GM23338 (cell line): ENCODE results near the gene PSMD13. TPM values are rescaled to one million over a fixed set of nuclear protein-coding genes. Genes with fewer than 3 reads are reported as not detected.
A peak's percentile ranks its signal among the peaks of the same experiment; 100 is the strongest.

Source experiments
- ATAC-seq: fragments of 200-7000 bp; cut with Tn5 transposase; 3 replicates; pipeline ENCODE4 v1.9.1; 2020
- DNase-seq: peaks from one replicate; pipeline ENCODE4 v3.0.0-alpha.2; 2015; ENCODE audit warnings: low spot score
- H2AFZ ChIP-seq: fragments of 200-600 bp; sonication (generic); 2 replicates; pipeline ENCODE4 v1.8.0; 2016; ENCODE audit warnings: antibody characterized with exemption, mild to moderate bottlenecking, moderate library complexity
- H3F3A ChIP-seq: fragments of 200-600 bp; sonication (generic); replicated peaks from 2 replicates; pipeline ENCODE4 v1.8.0; 2017; ENCODE audit warnings: antibody characterized with exemption, mixed run types, low read depth
- H3K27ac ChIP-seq: fragments of 200-600 bp; sonication (generic); 2 replicates; pipeline ENCODE4 v1.6.1; 2016; ENCODE audit warnings: low read depth
- H3K27me3 ChIP-seq: fragments of 200-600 bp; sonication (generic); 2 replicates; pipeline ENCODE4 v1.8.0; 2016; ENCODE audit warnings: mild to moderate bottlenecking, mixed run types, moderate library complexity; ENCODE audit not compliant: insufficient read depth
- H3K36me3 ChIP-seq: fragments of 200-600 bp; sonication (generic); 2 replicates; pipeline ENCODE4 v1.8.0; 2016; ENCODE audit warnings: mild to moderate bottlenecking; ENCODE audit not compliant: insufficient read depth
- H3K4me1 ChIP-seq: fragments of 200-600 bp; sonication (generic); 2 replicates; pipeline ENCODE4 v1.8.0; 2016; ENCODE audit warnings: mild to moderate bottlenecking, moderate library complexity; ENCODE audit not compliant: insufficient read depth
- H3K4me2 ChIP-seq: fragments of 200-600 bp; sonication (generic); 2 replicates; pipeline ENCODE4 v1.7.1; 2017; ENCODE audit warnings: mixed run types
- H3K4me3 ChIP-seq: fragments of 200-600 bp; sonication (generic); 2 replicates; pipeline ENCODE4 v1.6.1; 2016; ENCODE audit warnings: mixed run types
- H3K79me2 ChIP-seq: fragments of 200-600 bp; sonication (generic); replicated peaks from 2 replicates; pipeline ENCODE4 v1.8.0; 2017; ENCODE audit warnings: mild to moderate bottlenecking; ENCODE audit not compliant: insufficient read depth
- H3K9me2 ChIP-seq: fragments of 200-600 bp; sonication (generic); 2 replicates; pipeline ENCODE4 v1.8.0; 2017; ENCODE audit not compliant: insufficient read depth
- H4K20me1 ChIP-seq: fragments of 200-600 bp; sonication (generic); replicated peaks from 2 replicates; pipeline ENCODE4 v1.8.0; 2017; ENCODE audit warnings: mild to moderate bottlenecking; ENCODE audit not compliant: insufficient read depth
- H3K27ac Mint-ChIP-seq: 2 replicates; pipeline ENCODE4 v1.8.0; 2020; ENCODE audit warnings: inconsistent platforms, mild to moderate bottlenecking, moderate library complexity, mixed read lengths
- H3K27me3 Mint-ChIP-seq: 3 replicates; pipeline ENCODE4 v1.8.0; 2022; ENCODE audit warnings: low read depth, mild to moderate bottlenecking, moderate library complexity, mixed read lengths, inconsistent platforms; ENCODE audit not compliant: insufficient read depth, poor library complexity
- H3K36me3 Mint-ChIP-seq: 3 replicates; pipeline ENCODE4 v1.8.0; 2021; ENCODE audit warnings: low read depth, mild to moderate bottlenecking, inconsistent platforms, moderate library complexity, mixed read lengths
- H3K4me1 Mint-ChIP-seq: 3 replicates; pipeline ENCODE4 v1.8.0; 2020; ENCODE audit warnings: mild to moderate bottlenecking, inconsistent platforms, mixed read lengths
- H3K4me3 Mint-ChIP-seq: 3 replicates; pipeline ENCODE4 v1.8.0; 2021; ENCODE audit warnings: moderate library complexity, mild to moderate bottlenecking, inconsistent platforms, mixed read lengths
- H3K9me3 Mint-ChIP-seq: 3 replicates; pipeline ENCODE4 v1.8.0; 2020; ENCODE audit warnings: moderate library complexity, mild to moderate bottlenecking, inconsistent platforms, mixed read lengths
- EZH2 ChIP-seq: fragments of 200-600 bp; sonication (generic); IDR thresholded peaks from one replicate; pipeline ENCODE4 v1.8.0; 2017; ENCODE audit warnings: antibody characterized with exemption, mild to moderate bottlenecking, low read depth; ENCODE audit not compliant: unreplicated experiment
- EZH2phosphoT487 ChIP-seq: fragments of 200-600 bp; sonication (generic); IDR thresholded peaks from one replicate; pipeline ENCODE4 v1.8.1; 2018; ENCODE audit warnings: antibody characterized with exemption; ENCODE audit not compliant: unreplicated experiment
- NANOG ChIP-seq: IDR thresholded peaks from 2 replicates; pipeline ENCODE4 v1.6.1; 2016; ENCODE audit warnings: antibody characterized with exemption, borderline replicate concordance
- POLR2AphosphoS5 ChIP-seq: IDR thresholded peaks from 2 replicates; pipeline ENCODE4 v1.6.1; 2016; ENCODE audit warnings: antibody characterized with exemption, low read depth
- STAT1 ChIP-seq: IDR thresholded peaks from one replicate; pipeline ENCODE4 v1.6.1; 2016; ENCODE audit warnings: antibody characterized with exemption; ENCODE audit not compliant: unreplicated experiment
- ZNF114 ChIP-seq: fragments of 250-450 bp; sonication (Bioruptor Pico); IDR thresholded peaks from 2 replicates; pipeline ENCODE4 v1.5.0; 2020; ENCODE audit warnings: mild to moderate bottlenecking, moderate library complexity
- ZNF331 ChIP-seq: fragments of 250-450 bp; sonication (Bioruptor Pico); IDR thresholded peaks from 2 replicates; pipeline ENCODE4 v1.5.0; 2020; ENCODE audit warnings: low read depth, mild to moderate bottlenecking, moderate library complexity
- polyA plus RNA-seq: library from polyadenylated mRNA; unstranded; fragments of >200 nt; fragmentation: Nextera tagmentation; extraction: Ambion mirVana; gene quantifications from 2 replicates; pipeline ENCODE4 v1.2.1, GENCODE V29; 2016
- total RNA-seq: library from RNA; depleted of rRNA; stranded (reverse); fragments of >200 nt; shearing (Covaris generic); gene quantifications from 2 replicates; pipeline ENCODE4 v1.2.3, GENCODE V29; 2014
- TF ChIP-seq, protein P1 (sequence below): IDR thresholded peaks from one replicate; pipeline ENCODE4 v1.6.1; 2018; ENCODE audit warnings: antibody characterized with exemption; ENCODE audit not compliant: unreplicated experiment
- TF ChIP-seq, protein P2 (sequence below), 2 experiments: fragments of 200-600 bp in 1 of 2; sonication (generic) in 1 of 2; conservative IDR thresholded peaks; 2 replicates each; pipeline versions ENCODE4 v1.5.1 to v1.6.1; 2016 to 2017; ENCODE audit warnings: antibody characterized with exemption in 2 of 2, low read depth in 2 of 2, mild to moderate bottlenecking in 2 of 2, moderate library complexity in 1 of 2
- TF ChIP-seq, protein P3 (sequence below): fragments of 250-450 bp; sonication (Bioruptor Pico); IDR thresholded peaks from 2 replicates; pipeline ENCODE4 v1.5.0; 2020; ENCODE audit warnings: mild to moderate bottlenecking, moderate library complexity

PSMD13 gene
- total and polyA plus RNA-seq, 2 experiments from 2014 or later = 111 to 114 TPM

DNA sequence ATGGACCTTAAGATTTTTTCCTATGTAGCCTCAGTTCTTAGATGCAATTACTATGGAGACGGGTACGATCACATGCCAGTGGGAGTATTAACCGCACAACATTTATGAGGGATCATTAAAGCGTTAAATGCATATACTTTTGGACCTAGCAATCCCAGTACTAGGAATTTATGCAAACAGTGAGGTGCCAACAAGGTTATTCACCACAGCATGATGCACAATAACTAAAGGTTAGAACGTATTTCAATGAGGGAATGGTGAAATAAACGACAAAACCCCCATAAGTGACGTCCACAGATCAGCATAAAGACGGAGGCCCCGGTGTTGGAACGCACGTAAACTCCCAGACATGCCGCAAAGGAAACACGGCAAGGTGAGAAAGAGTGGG lies 1.2 kb upstream of the PSMD13 start:
- Histone ChIP-seq H4K20me1 (peaks cover 15% of the 10 kb centered on the region), H3K4me2 (peak overlapping the region; percentile 92), H2AFZ (peak overlapping the region; percentile 94), H3K79me2 (peaks cover 26% of the 10 kb centered on the region), H3K4me1 (peaks cover 10% of the 10 kb centered on the region), H3K36me3 (0 out of 2 replicates have a peak, but pooled peaks cover 5% of the 10 kb centered on the region), H3K27ac (no peak overlapping the region), H3F3A (peaks cover 11% of the 10 kb centered on the region; the same call in 1 of the 2 replicates), H3K27me3 (no peaks in the 10 kb centered on the region), H3K4me3 (peak overlapping the region; percentile 88), H3K9me2 (no peaks in the 10 kb centered on the region)
- 0 out of 2 replicates have a peak overlapping the region, but pooled peaks have one; percentile 13 for H3K27ac Mint-ChIP-seq
- TF ChIP-seq NANOG (no peak), EZH2 (no peak), STAT1 (no peak), ZNF331 (CRISPR knock-in tag) (no peak), ZNF114 (no peak), POLR2AphosphoS5 (no peak), EZH2phosphoT487 (no peak)
- TF ChIP-seq, protein P1, sequence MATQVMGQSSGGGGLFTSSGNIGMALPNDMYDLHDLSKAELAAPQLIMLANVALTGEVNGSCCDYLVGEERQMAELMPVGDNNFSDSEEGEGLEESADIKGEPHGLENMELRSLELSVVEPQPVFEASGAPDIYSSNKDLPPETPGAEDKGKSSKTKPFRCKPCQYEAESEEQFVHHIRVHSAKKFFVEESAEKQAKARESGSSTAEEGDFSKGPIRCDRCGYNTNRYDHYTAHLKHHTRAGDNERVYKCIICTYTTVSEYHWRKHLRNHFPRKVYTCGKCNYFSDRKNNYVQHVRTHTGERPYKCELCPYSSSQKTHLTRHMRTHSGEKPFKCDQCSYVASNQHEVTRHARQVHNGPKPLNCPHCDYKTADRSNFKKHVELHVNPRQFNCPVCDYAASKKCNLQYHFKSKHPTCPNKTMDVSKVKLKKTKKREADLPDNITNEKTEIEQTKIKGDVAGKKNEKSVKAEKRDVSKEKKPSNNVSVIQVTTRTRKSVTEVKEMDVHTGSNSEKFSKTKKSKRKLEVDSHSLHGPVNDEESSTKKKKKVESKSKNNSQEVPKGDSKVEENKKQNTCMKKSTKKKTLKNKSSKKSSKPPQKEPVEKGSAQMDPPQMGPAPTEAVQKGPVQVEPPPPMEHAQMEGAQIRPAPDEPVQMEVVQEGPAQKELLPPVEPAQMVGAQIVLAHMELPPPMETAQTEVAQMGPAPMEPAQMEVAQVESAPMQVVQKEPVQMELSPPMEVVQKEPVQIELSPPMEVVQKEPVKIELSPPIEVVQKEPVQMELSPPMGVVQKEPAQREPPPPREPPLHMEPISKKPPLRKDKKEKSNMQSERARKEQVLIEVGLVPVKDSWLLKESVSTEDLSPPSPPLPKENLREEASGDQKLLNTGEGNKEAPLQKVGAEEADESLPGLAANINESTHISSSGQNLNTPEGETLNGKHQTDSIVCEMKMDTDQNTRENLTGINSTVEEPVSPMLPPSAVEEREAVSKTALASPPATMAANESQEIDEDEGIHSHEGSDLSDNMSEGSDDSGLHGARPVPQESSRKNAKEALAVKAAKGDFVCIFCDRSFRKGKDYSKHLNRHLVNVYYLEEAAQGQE = no peak
- TF ChIP-seq, protein P2, sequence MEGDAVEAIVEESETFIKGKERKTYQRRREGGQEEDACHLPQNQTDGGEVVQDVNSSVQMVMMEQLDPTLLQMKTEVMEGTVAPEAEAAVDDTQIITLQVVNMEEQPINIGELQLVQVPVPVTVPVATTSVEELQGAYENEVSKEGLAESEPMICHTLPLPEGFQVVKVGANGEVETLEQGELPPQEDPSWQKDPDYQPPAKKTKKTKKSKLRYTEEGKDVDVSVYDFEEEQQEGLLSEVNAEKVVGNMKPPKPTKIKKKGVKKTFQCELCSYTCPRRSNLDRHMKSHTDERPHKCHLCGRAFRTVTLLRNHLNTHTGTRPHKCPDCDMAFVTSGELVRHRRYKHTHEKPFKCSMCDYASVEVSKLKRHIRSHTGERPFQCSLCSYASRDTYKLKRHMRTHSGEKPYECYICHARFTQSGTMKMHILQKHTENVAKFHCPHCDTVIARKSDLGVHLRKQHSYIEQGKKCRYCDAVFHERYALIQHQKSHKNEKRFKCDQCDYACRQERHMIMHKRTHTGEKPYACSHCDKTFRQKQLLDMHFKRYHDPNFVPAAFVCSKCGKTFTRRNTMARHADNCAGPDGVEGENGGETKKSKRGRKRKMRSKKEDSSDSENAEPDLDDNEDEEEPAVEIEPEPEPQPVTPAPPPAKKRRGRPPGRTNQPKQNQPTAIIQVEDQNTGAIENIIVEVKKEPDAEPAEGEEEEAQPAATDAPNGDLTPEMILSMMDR (conservative IDR thresholded peaks at IDR 0.05; ENCODE audit: low read depth in 2 of 2) = no peak
- TF ChIP-seq, protein P3, sequence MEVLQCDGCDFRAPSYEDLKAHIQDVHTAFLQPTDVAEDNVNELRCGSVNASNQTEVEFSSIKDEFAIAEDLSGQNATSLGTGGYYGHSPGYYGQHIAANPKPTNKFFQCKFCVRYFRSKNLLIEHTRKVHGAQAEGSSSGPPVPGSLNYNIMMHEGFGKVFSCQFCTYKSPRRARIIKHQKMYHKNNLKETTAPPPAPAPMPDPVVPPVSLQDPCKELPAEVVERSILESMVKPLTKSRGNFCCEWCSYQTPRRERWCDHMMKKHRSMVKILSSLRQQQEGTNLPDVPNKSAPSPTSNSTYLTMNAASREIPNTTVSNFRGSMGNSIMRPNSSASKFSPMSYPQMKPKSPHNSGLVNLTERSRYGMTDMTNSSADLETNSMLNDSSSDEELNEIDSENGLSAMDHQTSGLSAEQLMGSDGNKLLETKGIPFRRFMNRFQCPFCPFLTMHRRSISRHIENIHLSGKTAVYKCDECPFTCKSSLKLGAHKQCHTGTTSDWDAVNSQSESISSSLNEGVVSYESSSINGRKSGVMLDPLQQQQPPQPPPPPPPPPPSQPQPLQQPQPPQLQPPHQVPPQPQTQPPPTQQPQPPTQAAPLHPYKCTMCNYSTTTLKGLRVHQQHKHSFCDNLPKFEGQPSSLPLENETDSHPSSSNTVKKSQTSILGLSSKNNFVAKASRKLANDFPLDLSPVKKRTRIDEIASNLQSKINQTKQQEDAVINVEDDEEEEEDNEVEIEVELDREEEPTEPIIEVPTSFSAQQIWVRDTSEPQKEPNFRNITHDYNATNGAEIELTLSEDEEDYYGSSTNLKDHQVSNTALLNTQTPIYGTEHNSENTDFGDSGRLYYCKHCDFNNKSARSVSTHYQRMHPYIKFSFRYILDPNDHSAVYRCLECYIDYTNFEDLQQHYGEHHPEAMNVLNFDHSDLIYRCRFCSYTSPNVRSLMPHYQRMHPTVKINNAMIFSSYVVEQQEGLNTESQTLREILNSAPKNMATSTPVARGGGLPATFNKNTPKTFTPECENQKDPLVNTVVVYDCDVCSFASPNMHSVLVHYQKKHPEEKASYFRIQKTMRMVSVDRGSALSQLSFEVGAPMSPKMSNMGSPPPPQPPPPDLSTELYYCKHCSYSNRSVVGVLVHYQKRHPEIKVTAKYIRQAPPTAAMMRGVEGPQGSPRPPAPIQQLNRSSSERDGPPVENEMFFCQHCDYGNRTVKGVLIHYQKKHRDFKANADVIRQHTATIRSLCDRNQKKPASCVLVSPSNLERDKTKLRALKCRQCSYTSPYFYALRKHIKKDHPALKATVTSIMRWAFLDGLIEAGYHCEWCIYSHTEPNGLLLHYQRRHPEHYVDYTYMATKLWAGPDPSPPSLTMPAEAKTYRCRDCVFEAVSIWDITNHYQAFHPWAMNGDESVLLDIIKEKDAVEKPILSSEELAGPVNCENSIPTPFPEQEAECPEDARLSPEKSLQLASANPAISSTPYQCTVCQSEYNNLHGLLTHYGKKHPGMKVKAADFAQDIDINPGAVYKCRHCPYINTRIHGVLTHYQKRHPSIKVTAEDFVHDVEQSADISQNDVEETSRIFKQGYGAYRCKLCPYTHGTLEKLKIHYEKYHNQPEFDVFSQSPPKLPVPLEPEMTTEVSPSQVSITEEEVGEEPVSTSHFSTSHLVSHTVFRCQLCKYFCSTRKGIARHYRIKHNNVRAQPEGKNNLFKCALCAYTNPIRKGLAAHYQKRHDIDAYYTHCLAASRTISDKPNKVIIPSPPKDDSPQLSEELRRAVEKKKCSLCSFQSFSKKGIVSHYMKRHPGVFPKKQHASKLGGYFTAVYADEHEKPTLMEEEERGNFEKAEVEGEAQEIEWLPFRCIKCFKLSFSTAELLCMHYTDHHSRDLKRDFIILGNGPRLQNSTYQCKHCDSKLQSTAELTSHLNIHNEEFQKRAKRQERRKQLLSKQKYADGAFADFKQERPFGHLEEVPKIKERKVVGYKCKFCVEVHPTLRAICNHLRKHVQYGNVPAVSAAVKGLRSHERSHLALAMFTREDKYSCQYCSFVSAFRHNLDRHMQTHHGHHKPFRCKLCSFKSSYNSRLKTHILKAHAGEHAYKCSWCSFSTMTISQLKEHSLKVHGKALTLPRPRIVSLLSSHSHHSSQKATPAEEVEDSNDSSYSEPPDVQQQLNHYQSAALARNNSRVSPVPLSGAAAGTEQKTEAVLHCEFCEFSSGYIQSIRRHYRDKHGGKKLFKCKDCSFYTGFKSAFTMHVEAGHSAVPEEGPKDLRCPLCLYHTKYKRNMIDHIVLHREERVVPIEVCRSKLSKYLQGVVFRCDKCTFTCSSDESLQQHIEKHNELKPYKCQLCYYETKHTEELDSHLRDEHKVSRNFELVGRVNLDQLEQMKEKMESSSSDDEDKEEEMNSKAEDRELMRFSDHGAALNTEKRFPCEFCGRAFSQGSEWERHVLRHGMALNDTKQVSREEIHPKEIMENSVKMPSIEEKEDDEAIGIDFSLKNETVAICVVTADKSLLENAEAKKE (CRISPR knock-in tag) = no peak
- peaks cover 5% of the 10 kb centered on the region for H3K27me3 Mint-ChIP-seq
- no peak for DNase-seq
- no peak for ATAC-seq
- H3K36me3 Mint-ChIP-seq = peaks cover 7% of the 10 kb centered on the region
- no peaks in the 10 kb centered on the region for H3K9me3 Mint-ChIP-seq
- 0 out of 3 replicates have a peak, but pooled peaks cover 4% of the 10 kb centered on the region for H3K4me1 Mint-ChIP-seq
- peak overlapping the region; percentile 93 for H3K4me3 Mint-ChIP-seq
